UCSD-AML1 (cell line): ENCODE results near the gene COL1A1.

Experiments
- DNase-seq: peaks from one replicate; lab custom pipeline; 2025; ENCODE audit not compliant: unreplicated experiment; lab: John Stamatoyannopoulos, UW

COL1A1 gene

GRCh38 chr17:50213026-50214022, 11.9 kb upstream of the COL1A1 start:
- DNase-seq, result peak; percentile 48

DNA sequence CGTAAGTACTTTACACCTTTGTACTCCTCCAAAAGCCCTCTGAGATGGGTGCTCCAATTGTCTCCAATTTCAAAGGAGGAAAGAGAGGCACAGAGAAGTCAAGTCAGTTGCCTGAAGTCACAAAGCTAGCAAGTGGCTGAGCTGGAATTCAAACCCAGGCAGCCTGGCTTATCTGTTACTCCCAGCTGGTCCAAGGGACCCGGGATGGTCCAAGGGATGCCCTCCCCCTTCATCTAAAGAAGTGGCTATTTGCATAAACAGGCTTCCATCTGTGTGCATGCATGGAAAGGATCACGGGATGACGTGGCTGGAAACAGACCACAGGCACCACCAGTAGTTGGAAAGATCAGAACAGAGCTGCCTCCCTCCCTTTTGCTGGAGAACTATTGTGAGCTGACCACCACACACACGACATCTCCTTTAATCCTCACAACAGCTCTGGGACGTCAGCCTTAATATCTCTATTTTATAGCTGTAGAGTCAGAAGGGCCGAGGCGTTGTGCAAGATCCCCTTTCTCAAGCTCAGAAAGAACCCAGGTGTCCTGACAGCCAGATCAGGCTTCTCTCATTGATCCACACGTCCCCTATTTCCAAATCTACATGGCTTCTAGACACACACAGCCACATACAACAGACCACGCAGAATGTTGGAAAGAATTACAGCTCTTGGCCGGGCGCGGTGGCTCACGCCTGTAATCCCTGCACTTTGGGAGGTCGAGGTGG, 10.9 kb upstream of the COL1A1 start:
- DNase-seq, result no peak

DNA sequence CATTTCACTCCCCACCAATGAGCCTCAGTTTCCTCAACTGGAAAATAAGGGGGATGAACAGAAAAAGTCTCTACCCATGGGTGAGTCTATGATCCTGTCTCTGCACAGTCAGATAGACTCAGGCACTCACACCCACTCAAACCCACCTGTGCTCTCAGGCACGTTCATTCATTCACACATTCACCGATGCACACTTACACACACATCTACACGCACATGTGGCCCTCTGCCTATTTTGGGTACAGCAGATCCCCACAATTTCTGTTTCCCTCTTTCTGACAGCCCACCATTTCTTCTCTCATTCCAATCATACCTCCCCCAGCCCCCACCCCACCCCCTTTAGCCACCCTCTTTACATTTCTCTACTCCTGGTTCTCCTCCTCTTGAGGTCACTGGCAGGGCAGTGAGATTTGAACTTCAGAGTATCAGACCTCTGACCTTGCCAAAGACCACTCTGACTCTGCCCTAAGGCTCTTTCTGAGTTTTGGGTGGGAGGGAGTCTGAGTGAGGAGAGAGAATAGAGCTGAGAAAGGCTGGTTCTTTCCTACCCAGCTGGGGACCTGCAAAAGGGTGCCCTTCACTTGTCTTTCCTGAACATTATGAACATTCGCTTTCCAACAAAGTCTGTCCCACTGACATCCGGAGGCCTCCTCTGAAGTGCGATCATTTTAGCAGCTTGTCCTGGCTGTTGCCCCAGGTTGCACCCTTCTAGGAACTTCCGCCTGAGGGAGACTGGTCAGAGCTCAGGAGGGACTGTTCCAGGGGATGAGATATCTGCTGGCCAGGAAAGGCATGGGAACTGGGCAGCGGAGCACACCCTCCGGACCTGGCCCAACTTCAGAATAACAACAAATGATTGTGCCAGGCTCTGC, 10.1 kb upstream of the COL1A1 start:
- no peak for DNase-seq

GRCh38 chr17:50210240-50211225, 9.1 kb upstream of the COL1A1 start:
- no peak for DNase-seq

GRCh38 chr17:50209472-50210239, 8.2 kb upstream of the COL1A1 start:
- no peak for DNase-seq

GRCh38 chr17:50209133-50209471, 7.7 kb upstream of the COL1A1 start:
- DNase-seq, result no peak

GRCh38 chr17:50208611-50209061, 7.2 kb upstream of the COL1A1 start:
- DNase-seq, result no peak

DNA sequence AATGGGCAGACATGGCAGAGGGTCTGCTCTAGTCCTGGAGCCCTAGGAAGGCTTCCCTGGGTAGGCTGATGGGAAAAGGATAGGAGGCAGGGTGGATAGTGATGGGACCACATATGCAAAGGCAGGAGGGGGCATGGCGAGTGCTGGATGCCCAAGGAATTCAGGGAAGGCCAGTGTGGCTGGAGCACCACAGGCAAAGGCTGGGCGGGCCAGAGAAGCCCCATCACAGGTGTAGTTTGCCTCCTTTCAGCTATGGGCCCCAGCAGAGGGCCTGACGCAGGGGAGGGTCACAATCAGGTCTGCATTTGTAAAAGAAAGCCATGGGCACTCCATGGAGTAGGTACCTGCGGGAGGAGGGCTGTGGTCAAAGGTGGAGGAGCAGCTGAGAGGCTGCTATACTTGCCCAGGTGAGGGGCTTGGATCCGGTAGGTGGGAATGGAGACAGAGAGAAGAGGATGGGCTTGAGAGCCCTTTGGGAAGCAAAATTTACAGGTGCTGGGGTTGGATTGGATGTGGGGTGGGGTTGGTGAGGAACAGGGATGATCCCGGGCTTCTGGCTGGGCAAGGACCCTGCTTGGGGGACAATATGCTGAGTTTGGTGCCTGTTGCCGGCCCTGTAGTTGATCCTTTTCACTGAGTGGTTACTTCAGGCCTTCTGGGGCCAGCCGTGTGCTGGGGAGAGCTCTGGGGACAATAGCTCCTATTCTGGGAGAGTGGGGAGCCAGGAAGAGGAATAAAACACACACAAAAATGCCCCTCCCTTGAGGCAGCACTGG, 6.5 kb upstream of the COL1A1 start:
- DNase-seq, result no peak

- DNase-seq, result no peak
Observed at GRCh38 chr17:50207315-50207714, 5.9 kb upstream of the COL1A1 start.

DNA sequence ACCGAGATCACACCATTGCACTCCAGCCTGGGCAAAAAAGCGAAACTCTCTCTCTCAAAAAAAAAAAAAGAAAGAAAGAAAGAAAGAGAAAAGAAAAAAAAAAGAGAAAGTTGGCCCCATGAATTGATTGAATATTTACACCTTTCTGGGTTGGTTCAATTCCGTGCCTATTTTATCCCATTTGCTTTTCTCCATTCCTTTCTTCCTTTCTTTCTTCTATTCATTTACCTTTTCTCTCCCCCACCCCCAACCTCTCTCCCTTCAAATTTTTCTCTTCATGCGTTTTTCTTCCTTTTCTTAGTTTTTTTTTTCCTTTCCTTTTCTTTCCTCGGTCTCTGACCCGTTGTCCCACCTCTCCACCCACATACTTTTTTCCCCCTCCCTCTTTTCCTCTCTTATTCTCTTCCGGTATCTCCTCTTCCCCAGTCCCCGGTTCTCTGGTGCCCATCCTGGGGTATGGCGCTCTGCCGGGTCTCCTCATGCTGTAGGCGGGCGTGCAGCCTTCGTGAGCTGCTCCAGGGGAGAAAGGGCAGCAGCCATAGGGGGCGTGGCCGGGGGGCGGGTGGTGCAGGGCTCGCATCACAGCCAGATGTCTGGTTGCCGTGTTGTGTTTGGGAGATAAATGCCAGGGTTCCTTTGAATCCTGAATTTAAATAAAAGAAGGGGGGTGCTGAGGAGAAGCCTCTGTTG, 5.3 kb upstream of the COL1A1 start:
- DNase-seq, result no peak

- DNase-seq, result no peak
Observed at GRCh38 chr17:50205963-50206505, 4.6 kb upstream of the COL1A1 start.

- DNase-seq, result no peak
Observed at GRCh38 chr17:50205111-50205962, 3.9 kb upstream of the COL1A1 start.

DNA sequence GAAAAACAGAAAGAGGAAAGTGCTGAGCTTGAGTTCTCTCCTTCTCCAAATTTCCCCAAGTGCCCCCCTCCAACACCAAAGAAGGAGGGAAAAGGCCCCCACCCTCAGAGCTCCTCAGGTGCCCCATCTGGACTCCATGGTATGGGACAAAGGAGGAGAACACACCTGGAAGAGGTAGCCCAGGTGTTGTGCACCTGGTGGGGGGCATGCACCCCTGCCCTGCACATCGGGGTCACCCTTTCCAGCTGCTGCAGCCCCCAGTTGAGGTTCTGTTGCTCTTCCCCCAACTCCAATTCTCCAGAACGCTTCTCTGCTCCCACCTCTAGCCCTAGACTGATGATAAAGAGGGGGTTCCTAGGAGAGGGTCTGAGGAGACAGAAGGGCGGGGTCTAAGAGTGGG, 3.0 kb upstream of the COL1A1 start:
- DNase-seq, result no peak

- no peak for DNase-seq
Observed at GRCh38 chr17:50203604-50204345, 2.3 kb upstream of the COL1A1 start.

- no peak for DNase-seq
Observed at GRCh38 chr17:50203086-50203485, 1.7 kb upstream of the COL1A1 start.
